Body of pancreas (tissue), 4 donors: ENCODE results near the gene KRT10. TPM values are rescaled to one million over a fixed set of nuclear protein-coding genes. Genes with fewer than 3 reads are reported as not detected.

Experiments used
- ATAC-seq: fragments of 150-250 bp; one replicate; pipeline ENCODE4 v1.9.1; 2016
- DNase-seq, 4 donors: peaks; one replicate each; pipeline ENCODE4 v3.0.0-alpha.2; 2019
- H3K27ac ChIP-seq, 4 donors: fragments of 200-600 bp; sonication (generic); 1 replicate in 3 of 4; 2 replicates in 1 of 4; pipeline versions ENCODE4 v1.5.1 to v1.6.1; 2016 to 2019; ENCODE audit warnings: mild to moderate bottlenecking in 1 of 4, mixed read lengths in 1 of 4, moderate library complexity in 1 of 4
- H3K27me3 ChIP-seq, 2 donors: fragments of 200-600 bp; sonication (generic); one replicate each; pipeline ENCODE4 v1.6.0; 2016; ENCODE audit warnings: mild to moderate bottlenecking in 1 of 2
- H3K36me3 ChIP-seq, 2 donors: fragments of 200-600 bp; sonication (generic); replicated peaks in 1 of 2; 2 replicates each; pipeline ENCODE4 v1.5.1; 2016; ENCODE audit warnings: low read depth in 2 of 2; ENCODE audit not compliant: insufficient read depth in 1 of 2
- H3K4me1 ChIP-seq: fragments of 200-600 bp; sonication (generic); one replicate; pipeline ENCODE4 v1.6.0; 2016
- H3K4me3 ChIP-seq, 2 donors: fragments of 200-600 bp; sonication (generic); 1 replicate in 1 of 2; 2 replicates in 1 of 2; pipeline ENCODE4 v1.5.1; 2016 to 2019
- H3K9me3 ChIP-seq, 3 donors: fragments of 200-600 bp; sonication (generic); 1 replicate in 2 of 3; 2 replicates in 1 of 3; pipeline ENCODE4 v1.5.1; 2016
- POLR2A ChIP-seq, 3 donors: fragments of 450-650 bp; IDR thresholded peaks; one replicate each; pipeline ENCODE4 v1.6.1; 2016; ENCODE audit warnings: antibody characterized with exemption in 3 of 3, mild to moderate bottlenecking in 2 of 3
- WGBS, 2 donors: methylation state at CpG; one replicate each; pipeline ENCODE4 v1.1.5; 2017; 5-methylcytosine and 5-hydroxymethylcytosine counted together
- intact Hi-C: fragments of 100-400 bp; cut with DNase I; formaldehyde crosslinking; loops from one replicate; pipeline ENCODE4 v1.15.1; 2023
- total RNA-seq, 2 donors: library from RNA; depleted of rRNA; stranded (reverse); fragments of >200 nt; gene quantifications; one replicate each; pipeline ENCODE4 v1.1.0, GENCODE V29; 2016
- TF ChIP-seq, protein P1 (sequence below), 7 experiments: fragments of 450-650 bp in 4 of 7; fragments of 200-600 bp in 3 of 7; sonication (generic) in 3 of 7; IDR thresholded peaks; one replicate each; pipeline ENCODE4 v1.5.1; 2016 to 2019; ENCODE audit warnings: antibody characterized with exemption in 7 of 7

KRT10 gene
- total RNA-seq, 2 donors from 2014 or later, result 3.3 to 8.0 TPM

DNA sequence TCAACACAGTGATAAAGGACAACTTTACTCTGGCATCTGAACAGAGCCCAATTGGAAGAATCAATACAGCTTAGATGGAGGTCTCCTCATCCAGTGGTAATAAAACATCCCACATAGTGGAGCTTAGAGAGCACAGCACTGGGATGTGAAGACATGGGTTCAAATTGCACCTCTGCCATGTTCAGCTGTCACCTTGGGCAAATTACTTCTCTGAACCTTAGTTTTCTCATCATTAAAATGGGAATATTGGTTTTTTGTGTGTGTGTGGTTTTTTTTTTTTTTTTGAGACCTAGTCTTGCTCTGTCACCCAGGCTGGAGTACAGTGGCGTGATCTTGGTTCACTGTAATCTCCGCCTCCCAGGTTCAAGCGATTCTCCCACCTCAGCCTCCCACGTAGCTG lies 13.6 kb upstream of the KRT10 start:
- no peak for ATAC-seq

DNA sequence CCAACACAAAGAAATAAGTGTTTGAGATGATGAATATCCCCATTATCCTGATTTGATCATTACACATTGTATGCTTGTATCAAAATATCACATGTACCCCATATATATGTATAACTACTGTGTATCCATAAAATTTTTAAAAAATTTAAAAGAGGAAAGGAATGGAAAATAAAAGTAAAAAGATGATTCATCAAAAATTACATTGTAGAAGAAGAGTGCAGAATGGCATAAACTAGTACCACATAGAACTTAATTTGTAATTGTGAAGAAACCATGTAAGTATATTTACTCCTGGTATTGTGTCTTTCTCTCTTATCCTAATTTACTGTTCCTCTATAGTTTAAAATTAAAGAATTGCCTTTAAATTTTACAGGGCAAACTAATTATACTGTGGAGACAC lies 11.5 kb upstream of the KRT10 start:
- no peak for ATAC-seq
- H3K4me3 ChIP-seq, result no peak overlapping the region
- intact Hi-C loops, result no loop called here
- no peak for DNase-seq
- no peak for TF ChIP-seq POLR2A (IDR thresholded peaks at IDR 0.05)
- TF ChIP-seq, protein P1, sequence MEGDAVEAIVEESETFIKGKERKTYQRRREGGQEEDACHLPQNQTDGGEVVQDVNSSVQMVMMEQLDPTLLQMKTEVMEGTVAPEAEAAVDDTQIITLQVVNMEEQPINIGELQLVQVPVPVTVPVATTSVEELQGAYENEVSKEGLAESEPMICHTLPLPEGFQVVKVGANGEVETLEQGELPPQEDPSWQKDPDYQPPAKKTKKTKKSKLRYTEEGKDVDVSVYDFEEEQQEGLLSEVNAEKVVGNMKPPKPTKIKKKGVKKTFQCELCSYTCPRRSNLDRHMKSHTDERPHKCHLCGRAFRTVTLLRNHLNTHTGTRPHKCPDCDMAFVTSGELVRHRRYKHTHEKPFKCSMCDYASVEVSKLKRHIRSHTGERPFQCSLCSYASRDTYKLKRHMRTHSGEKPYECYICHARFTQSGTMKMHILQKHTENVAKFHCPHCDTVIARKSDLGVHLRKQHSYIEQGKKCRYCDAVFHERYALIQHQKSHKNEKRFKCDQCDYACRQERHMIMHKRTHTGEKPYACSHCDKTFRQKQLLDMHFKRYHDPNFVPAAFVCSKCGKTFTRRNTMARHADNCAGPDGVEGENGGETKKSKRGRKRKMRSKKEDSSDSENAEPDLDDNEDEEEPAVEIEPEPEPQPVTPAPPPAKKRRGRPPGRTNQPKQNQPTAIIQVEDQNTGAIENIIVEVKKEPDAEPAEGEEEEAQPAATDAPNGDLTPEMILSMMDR (IDR thresholded peaks at IDR 0.05), result no peak
- no peak overlapping the region for H3K27ac ChIP-seq
- H3K27me3 ChIP-seq, result no peaks in the 10 kb centered on the region
- no peaks in the 10 kb centered on the region for H3K9me3 ChIP-seq
- no peaks in the 10 kb centered on the region for H3K4me1 ChIP-seq
- no peaks in the 10 kb centered on the region for H3K36me3 ChIP-seq

More for the DNA sequence above, 13.6 kb upstream of the KRT10 start:
- H3K27ac ChIP-seq, result no peak overlapping the region
- H3K27me3 ChIP-seq, result no peaks in the 10 kb centered on the region
- H3K4me3 ChIP-seq, result no peak overlapping the region
- H3K4me1 ChIP-seq, result no peaks in the 10 kb centered on the region
- TF ChIP-seq, protein P1 (IDR thresholded peaks at IDR 0.05), result no peak
- no peak for TF ChIP-seq POLR2A (IDR thresholded peaks at IDR 0.05)
- DNase-seq, result no peak
- no peaks in the 10 kb centered on the region for H3K36me3 ChIP-seq
- no peaks in the 10 kb centered on the region for H3K9me3 ChIP-seq
- 91 to 100% methylated on average over 4 of the region's 4 CpGs for WGBS, 2 donors
- intact Hi-C loops, result no loop called here

GRCh38 chr17:40832840-40833239 lies 10.4 kb upstream of the KRT10 start:
- Histone ChIP-seq H3K4me3 (no peak overlapping the region), H3K36me3 (no peaks in the 10 kb centered on the region), H3K4me1 (no peaks in the 10 kb centered on the region), H3K9me3 (no peaks in the 10 kb centered on the region), H3K27ac (no peak overlapping the region), H3K27me3 (no peaks in the 10 kb centered on the region)
- TF ChIP-seq POLR2A (IDR thresholded peaks at IDR 0.05), result no peak
- TF ChIP-seq, protein P1 (IDR thresholded peaks at IDR 0.05), result no peak
- ATAC-seq (no peak), DNase-seq (no peak)
- intact Hi-C loops, result no loop called here
- 85 to 90% methylated on average over 3 of the region's 3 CpGs for WGBS, 2 donors

DNA sequence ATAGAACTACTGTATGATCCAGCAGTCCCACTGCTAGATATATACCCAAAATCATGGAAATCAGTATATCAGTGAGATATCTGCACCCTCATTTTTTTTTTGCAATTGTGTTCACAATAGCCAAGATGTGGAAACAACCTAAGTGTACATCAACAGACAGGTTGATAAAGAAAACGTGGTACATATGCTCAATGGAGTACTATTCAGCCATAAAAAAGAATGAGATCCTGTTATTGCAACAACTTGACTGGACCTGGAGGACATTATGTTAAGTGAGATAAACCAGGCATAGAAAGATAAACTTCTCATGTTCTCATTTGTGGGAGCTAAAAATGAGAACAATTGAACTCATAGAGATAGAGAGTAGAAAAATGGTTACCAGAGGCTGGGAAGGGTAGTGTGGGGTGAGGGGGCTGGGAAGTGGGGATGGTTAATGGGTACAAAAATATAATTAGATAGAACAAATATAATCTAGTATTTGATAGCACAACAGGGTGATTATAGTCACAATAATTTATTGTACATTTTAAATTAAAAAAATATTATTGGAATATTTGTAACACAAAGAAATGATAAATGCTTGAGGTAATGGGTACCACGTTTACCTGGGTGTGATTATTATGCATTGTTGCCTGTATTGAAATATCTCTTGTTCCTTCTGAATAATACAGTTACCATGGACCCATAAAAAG lies 7.8 kb upstream of the KRT10 start:
- Histone ChIP-seq H3K36me3 (no peaks in the 10 kb centered on the region), H3K27me3 (no peaks in the 10 kb centered on the region), H3K27ac (no peak overlapping the region), H3K4me1 (no peaks in the 10 kb centered on the region), H3K9me3 (no peaks in the 10 kb centered on the region), H3K4me3 (no peak overlapping the region)
- no peak for ATAC-seq
- TF ChIP-seq POLR2A (IDR thresholded peaks at IDR 0.05), result no peak
- TF ChIP-seq, protein P1 (IDR thresholded peaks at IDR 0.05), result no peak
- DNase-seq, result no peak
- intact Hi-C loops, result no loop called here
- 85 to 86% methylated on average over 2 of the region's 2 CpGs for WGBS, 2 donors

GRCh38 chr17:40828454-40829044 lies 6.1 kb upstream of the KRT10 start:
- intact Hi-C loops, result no loop called here
- H3K36me3 ChIP-seq, result no peaks in the 10 kb centered on the region
- 83 to 88% methylated on average over 4 of the region's 4 CpGs for WGBS, 2 donors
- no peaks in the 10 kb centered on the region for H3K4me1 ChIP-seq
- no peaks in the 10 kb centered on the region for H3K27me3 ChIP-seq
- ATAC-seq (no peak), DNase-seq (no peak)
- no peak overlapping the region for H3K4me3 ChIP-seq
- H3K9me3 ChIP-seq, result no peaks in the 10 kb centered on the region
- no peak overlapping the region for H3K27ac ChIP-seq
- TF ChIP-seq, protein P1 (IDR thresholded peaks at IDR 0.05), result no peak
- TF ChIP-seq POLR2A (IDR thresholded peaks at IDR 0.05), result no peak
